T-cell (primary cell): ENCODE measurements around the gene DSCAM. TPM values are rescaled to one million over a fixed set of nuclear protein-coding genes. Genes with fewer than 3 reads are reported as not detected.

Experiments used
- ATAC-seq, 4 experiments: fragments of 200-7000 bp in 3 of 4; fragments of 150-1000 bp in 1 of 4; cut with Tn5 transposase; replicated peaks in 1 of 4; 1 replicate in 3 of 4; 2 replicates in 1 of 4; pipeline ENCODE4 v1.10.0; 2021; ENCODE audit warnings: moderate library complexity in 3 of 4, mild to moderate bottlenecking in 2 of 4, moderate number of reproducible peaks in 1 of 4
- CTCF ChIA-PET, 2 donors: fragments of 300-600 bp; sonication (Branson Sonifier 250); formaldehyde crosslinking; loops; one replicate each; lab custom pipeline; 2022; ENCODE audit warnings: antibody characterized with exemption in 2 of 2; lab: Charles Lee
- POLR2A ChIA-PET, 2 donors: fragments of 300-600 bp; sonication (Branson Sonifier 250); formaldehyde crosslinking; loops; one replicate each; lab custom pipeline; 2022; ENCODE audit warnings: antibody characterized with exemption in 2 of 2; lab: Charles Lee
- DNase-seq, 35 experiments: peaks; one replicate each; pipeline versions ENCODE4 v3.0.0 to v3.0.0-alpha.2; 2013 to 2023
- H3K27ac ChIP-seq: one replicate; pipeline ENCODE4 v1.5.1; 2013; ENCODE audit warnings: low read length
- H3K27me3 ChIP-seq, 2 experiments: replicated peaks in 1 of 2; 1 replicate in 1 of 2; 2 replicates in 1 of 2; pipeline versions ENCODE4 v1.6.1 to v1.7.0; 2013; ENCODE audit warnings: low read length in 1 of 2, mixed read lengths in 1 of 2; ENCODE audit not compliant: control insufficient read depth in 2 of 2, insufficient read depth in 2 of 2; ENCODE audit errors: extremely low read depth in 1 of 2
- H3K36me3 ChIP-seq, 2 donors: 1 replicate in 1 of 2; 2 replicates in 1 of 2; pipeline versions ENCODE4 v1.6.1 to v1.7.0; 2013; ENCODE audit warnings: low read length in 1 of 2; ENCODE audit not compliant: control insufficient read depth in 2 of 2, insufficient read depth in 1 of 2; ENCODE audit errors: extremely low read depth in 1 of 2
- H3K4me1 ChIP-seq, 2 experiments: 1 replicate in 1 of 2; 2 replicates in 1 of 2; pipeline versions ENCODE4 v1.6.1 to v1.7.0; 2013; ENCODE audit warnings: low read length in 2 of 2, mixed read lengths in 1 of 2; ENCODE audit not compliant: insufficient read depth in 2 of 2, control insufficient read depth in 1 of 2; ENCODE audit errors: extremely low read depth in 1 of 2
- H3K4me3 ChIP-seq, 2 donors: 1 replicate in 1 of 2; 2 replicates in 1 of 2; pipeline versions ENCODE4 v1.5.1 to v1.7.0; 2013; ENCODE audit warnings: mild to moderate bottlenecking in 2 of 2, low read length in 1 of 2, moderate library complexity in 1 of 2; ENCODE audit not compliant: control insufficient read depth in 1 of 2; ENCODE audit errors: extremely low read depth in 1 of 2
- H3K9me3 ChIP-seq: 2 replicates; pipeline ENCODE4 v1.7.0; 2013
- H3K27ac Mint-ChIP-seq, 2 donors: one replicate each; pipeline ENCODE4 v1.8.0; 2020 to 2021; ENCODE audit warnings: mild to moderate bottlenecking in 2 of 2, mixed read lengths in 2 of 2
- H3K27me3 Mint-ChIP-seq, 2 donors: one replicate each; pipeline ENCODE4 v1.8.0; 2021 to 2022; ENCODE audit warnings: mixed read lengths in 2 of 2
- H3K36me3 Mint-ChIP-seq: one replicate; pipeline ENCODE4 v1.8.0; 2021; ENCODE audit warnings: mixed read lengths
- H3K4me1 Mint-ChIP-seq, 3 donors: one replicate each; pipeline ENCODE4 v1.8.0; 2020 to 2022; ENCODE audit warnings: mixed read lengths in 3 of 3, mild to moderate bottlenecking in 1 of 3
- H3K4me3 Mint-ChIP-seq, 3 donors: one replicate each; pipeline ENCODE4 v1.8.0; 2020 to 2022; ENCODE audit warnings: mild to moderate bottlenecking in 3 of 3, mixed read lengths in 3 of 3, moderate library complexity in 3 of 3
- H3K9me3 Mint-ChIP-seq, 3 donors: one replicate each; pipeline ENCODE4 v1.8.0; 2020 to 2022; ENCODE audit warnings: mixed read lengths in 3 of 3
- WGBS: methylation state at CpG from one replicate; pipeline ENCODE4 v1.1.5; 2013; ENCODE audit warnings: missing lambda C conversion rate; ENCODE audit not compliant: insufficient coverage; 5-methylcytosine and 5-hydroxymethylcytosine counted together
- total RNA-seq, 35 experiments: library from RNA in 6 of 35; stranded (reverse) in 6 of 35; fragments of 120-200 nt in 1 of 35; gene quantifications; one replicate each; pipeline versions ENCODE4 v1.2.1 to v1.2.4 and lab custom pipeline; 2013 to 2026

DSCAM gene
- total RNA-seq, 5 donors from 2014 or later (not counting 1 experiment from before 2014, with no cell fraction given), result not detected

DNA sequence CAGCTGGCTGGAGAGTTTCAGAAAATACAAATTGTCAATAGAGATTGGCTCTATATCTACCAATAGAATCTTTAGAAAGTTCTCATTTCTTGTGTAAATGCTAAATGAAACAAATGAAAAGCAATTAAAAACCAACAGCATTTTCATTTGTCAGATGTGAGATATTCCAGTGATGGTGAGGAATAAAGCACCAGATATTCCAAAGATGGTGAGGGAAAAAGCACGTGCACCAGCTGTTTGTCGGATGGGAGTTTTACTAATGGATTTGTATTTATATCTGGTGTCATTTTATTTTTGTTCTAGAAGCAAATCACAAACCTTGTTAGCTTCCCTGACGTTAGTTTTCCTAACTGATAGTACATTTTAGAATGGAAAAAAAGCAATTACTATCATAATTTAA, 790.9 kb downstream of the DSCAM start:
- Mint-ChIP-seq H3K4me1 (no peaks in the 10 kb centered on the region), H3K4me3 (no peak overlapping the region), H3K27ac (no peak overlapping the region), H3K9me3 (peaks cover 2 to 8% (median 2%) of the 10 kb centered on the region in 3 donors), H3K27me3 (peaks cover 0 to 4% of the 10 kb centered on the region in 2 donors), H3K36me3 (no peaks in the 10 kb centered on the region)
- no peaks in the 10 kb centered on the region for H3K4me1 ChIP-seq
- H3K27me3 ChIP-seq, result no peaks in the 10 kb centered on the region
- ATAC-seq (no peak), DNase-seq (no peak)
- WGBS, result no CpG with 5 or more reads among the region's 3 CpGs
- H3K27ac ChIP-seq, result no peak overlapping the region
- ChIA-PET CTCF (no interaction called here), POLR2A (no interaction called here)
- no peak overlapping the region for H3K4me3 ChIP-seq
- no peaks in the 10 kb centered on the region for H3K9me3 ChIP-seq
- H3K36me3 ChIP-seq, result no peaks in the 10 kb centered on the region

DNA sequence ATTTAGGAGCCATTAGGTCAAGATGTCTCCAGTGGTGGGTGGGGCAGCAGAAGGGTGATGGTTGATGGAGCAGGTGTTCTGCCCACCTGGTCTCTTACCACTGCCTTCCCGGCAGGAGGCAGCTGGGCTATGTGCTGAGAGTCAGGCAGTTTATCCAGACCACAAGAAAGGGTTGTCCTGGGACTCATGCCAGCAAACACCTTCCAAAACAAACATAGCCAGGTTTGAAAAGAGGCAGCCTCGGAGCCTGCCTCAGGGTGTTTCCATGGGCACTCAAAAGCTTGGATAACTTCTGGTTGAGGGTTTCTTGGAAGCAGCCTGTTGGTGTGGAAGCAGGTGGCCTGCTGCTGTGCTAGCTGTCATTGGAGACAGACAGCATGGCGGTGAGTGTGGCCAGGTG, 792.6 kb downstream of the DSCAM start:
- ATAC-seq, result no peak
- no peaks in the 10 kb centered on the region for H3K36me3 Mint-ChIP-seq
- peaks cover 0 to 4% of the 10 kb centered on the region in 2 donors for H3K27me3 Mint-ChIP-seq
- H3K27ac ChIP-seq, result no peak overlapping the region
- H3K4me1 Mint-ChIP-seq, result no peaks in the 10 kb centered on the region
- H3K27me3 ChIP-seq, result no peaks in the 10 kb centered on the region
- 60% methylated on average over 2 of the region's 3 CpGs for WGBS
- no peak overlapping the region for H3K4me3 Mint-ChIP-seq
- ChIA-PET CTCF (no interaction called here), POLR2A (no interaction called here)
- H3K4me1 ChIP-seq, result no peaks in the 10 kb centered on the region
- H3K9me3 Mint-ChIP-seq, result peaks cover 0 to 4% (median 2%) of the 10 kb centered on the region in 3 donors
- no peaks in the 10 kb centered on the region for H3K36me3 ChIP-seq
- no peaks in the 10 kb centered on the region for H3K9me3 ChIP-seq
- H3K4me3 ChIP-seq, result no peak overlapping the region
- no peak overlapping the region for H3K27ac Mint-ChIP-seq
- no peak for DNase-seq

- Histone ChIP-seq H3K27ac (no peak overlapping the region), H3K4me3 (no peak overlapping the region), H3K36me3 (no peaks in the 10 kb centered on the region), H3K27me3 (no peaks in the 10 kb centered on the region), H3K4me1 (no peaks in the 10 kb centered on the region), H3K9me3 (no peaks in the 10 kb centered on the region)
- H3K9me3 Mint-ChIP-seq, result peaks cover 0 to 2% (median under 1%) of the 10 kb centered on the region in 3 donors
- H3K36me3 Mint-ChIP-seq, result no peaks in the 10 kb centered on the region
- no peak overlapping the region for H3K4me3 Mint-ChIP-seq
- ChIA-PET POLR2A (no interaction called here), CTCF (no interaction called here)
- H3K27ac Mint-ChIP-seq, result no peak overlapping the region
- DNase-seq (no peak), ATAC-seq (no peak)
- no peaks in the 10 kb centered on the region for H3K4me1 Mint-ChIP-seq
- H3K27me3 Mint-ChIP-seq, result peaks cover 0 to under 1% of the 10 kb centered on the region in 2 donors
- 93% methylated on average over 8 of the region's 11 CpGs for WGBS
These were observed 794.0 kb downstream of the DSCAM start for GRCh38 chr21:40053007-40053406.

- CTCF ChIA-PET, result no interaction called here
- no peaks in the 10 kb centered on the region for H3K36me3 Mint-ChIP-seq
- Histone ChIP-seq H3K4me1 (no peaks in the 10 kb centered on the region), H3K36me3 (no peaks in the 10 kb centered on the region), H3K27me3 (no peaks in the 10 kb centered on the region), H3K27ac (no peak overlapping the region), H3K9me3 (no peaks in the 10 kb centered on the region), H3K4me3 (no peak overlapping the region)
- DNase-seq, result no peak
- POLR2A ChIA-PET, result no interaction called here
- ATAC-seq, result no peak
- 89% methylated on average over 1 of the region's 2 CpGs for WGBS
- H3K27ac Mint-ChIP-seq, result no peak overlapping the region
- peaks cover 0 to 2% (median 0%) of the 10 kb centered on the region in 3 donors for H3K9me3 Mint-ChIP-seq
- no peak overlapping the region for H3K4me3 Mint-ChIP-seq
- H3K4me1 Mint-ChIP-seq, result no peaks in the 10 kb centered on the region
- H3K27me3 Mint-ChIP-seq, result no peaks in the 10 kb centered on the region
These were observed 794.7 kb downstream of the DSCAM start for GRCh38 chr21:40052276-40052675.

- H3K9me3 ChIP-seq, result no peaks in the 10 kb centered on the region
- H3K36me3 ChIP-seq, result no peaks in the 10 kb centered on the region
- H3K4me3 ChIP-seq, result no peak overlapping the region
- H3K4me1 Mint-ChIP-seq, result no peaks in the 10 kb centered on the region
- no peak overlapping the region for H3K27ac Mint-ChIP-seq
- no peaks in the 10 kb centered on the region for H3K36me3 Mint-ChIP-seq
- POLR2A ChIA-PET, result no interaction called here
- H3K27ac ChIP-seq, result no peak overlapping the region
- CTCF ChIA-PET, result no interaction called here
- H3K4me1 ChIP-seq, result no peaks in the 10 kb centered on the region
- WGBS, result 95% methylated on average over 7 of the region's 11 CpGs
- no peak for DNase-seq
- no peaks in the 10 kb centered on the region for H3K27me3 Mint-ChIP-seq
- H3K27me3 ChIP-seq, result no peaks in the 10 kb centered on the region
- no peak overlapping the region for H3K4me3 Mint-ChIP-seq
- no peak for ATAC-seq
- peaks cover 0 to 2% (median 0%) of the 10 kb centered on the region in 3 donors for H3K9me3 Mint-ChIP-seq
These were observed 795.2 kb downstream of the DSCAM start for GRCh38 chr21:40051801-40052200.

DNA sequence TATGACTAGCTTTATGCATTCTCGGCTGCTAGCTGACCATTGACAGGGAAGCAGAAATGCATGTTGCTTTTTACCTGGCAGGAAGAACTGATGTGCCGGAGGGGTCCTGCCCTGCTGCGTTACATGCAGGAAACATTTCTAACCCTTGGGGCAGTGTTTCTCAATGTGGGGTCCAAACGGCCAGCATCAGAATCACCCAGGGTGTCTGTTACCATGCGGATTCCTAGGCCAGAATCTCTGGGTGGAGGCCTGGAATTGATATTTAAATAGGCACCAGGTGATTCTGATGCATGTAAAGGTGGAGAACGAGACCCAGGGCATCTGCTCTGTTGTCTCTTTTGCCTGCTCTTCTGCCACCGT, 797.0 kb downstream of the DSCAM start:
- H3K27ac ChIP-seq, result no peak overlapping the region
- no peaks in the 10 kb centered on the region for H3K36me3 Mint-ChIP-seq
- ChIA-PET POLR2A (no interaction called here), CTCF (no interaction called here)
- H3K9me3 Mint-ChIP-seq, result peaks cover 0 to 2% (median 0%) of the 10 kb centered on the region in 3 donors
- no peak overlapping the region for H3K27ac Mint-ChIP-seq
- no peaks in the 10 kb centered on the region for H3K36me3 ChIP-seq
- H3K4me1 ChIP-seq, result no peaks in the 10 kb centered on the region
- no peaks in the 10 kb centered on the region for H3K9me3 ChIP-seq
- ATAC-seq, result no peak
- no peak overlapping the region for H3K4me3 ChIP-seq
- WGBS, result 24% methylated on average over 5 of the region's 7 CpGs
- no peak overlapping the region for H3K4me3 Mint-ChIP-seq
- H3K4me1 Mint-ChIP-seq, result no peaks in the 10 kb centered on the region
- no peaks in the 10 kb centered on the region for H3K27me3 Mint-ChIP-seq
- DNase-seq, result no peak
- no peaks in the 10 kb centered on the region for H3K27me3 ChIP-seq
